Stomach (tissue), 4 donors: Measurements from ENCODE around the gene SIX3.

Experiments
- EP300 ChIP-seq: sonication (generic); formaldehyde crosslinking; IDR thresholded peaks from one replicate; pipeline ENCODE4 v1.6.1; 2017; ENCODE audit warnings: antibody characterized with exemption
- POLR2A ChIP-seq, 4 donors: fragments of 450-650 bp; IDR thresholded peaks; one replicate each; pipeline ENCODE4 v1.6.1; 2016; ENCODE audit warnings: antibody characterized with exemption in 4 of 4, control low read depth in 2 of 4, mild to moderate bottlenecking in 1 of 4, moderate library complexity in 1 of 4
- TF ChIP-seq, protein P1 (sequence below), 7 experiments: fragments of 450-650 bp in 4 of 7; fragments of 200-600 bp in 3 of 7; sonication (generic) in 3 of 7; IDR thresholded peaks; one replicate each; pipeline ENCODE4 v1.5.1; 2016 to 2019; ENCODE audit warnings: antibody characterized with exemption in 7 of 7, control low read depth in 2 of 7, mild to moderate bottlenecking in 1 of 7

DNA sequence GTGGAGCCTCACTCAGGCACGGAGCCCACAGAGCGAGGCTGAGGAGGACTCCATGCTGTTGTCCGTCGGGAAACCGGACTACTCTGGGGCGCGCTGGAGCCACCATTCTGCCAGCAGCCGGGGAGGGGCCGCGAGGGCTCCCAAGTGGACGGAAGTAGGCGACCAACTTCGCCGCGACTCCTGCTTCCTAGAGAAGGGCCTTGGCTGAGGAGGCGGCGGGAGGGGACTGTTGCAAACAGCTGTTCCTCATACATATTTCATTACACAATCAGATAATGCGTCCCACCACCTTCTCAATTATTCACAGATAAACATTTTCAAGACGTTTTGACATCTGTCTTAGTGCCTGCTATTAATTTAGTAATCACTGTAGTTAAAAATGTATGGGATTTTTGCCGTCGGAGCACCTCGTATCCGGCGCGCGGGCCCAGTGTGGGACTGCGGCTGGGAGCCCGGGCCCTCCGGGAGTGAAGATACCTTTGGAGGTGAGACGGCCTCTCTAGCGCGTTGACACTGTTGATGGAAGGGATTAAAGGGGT lies 11.7 kb upstream of the SIX3 start:
- TF ChIP-seq, protein P1, sequence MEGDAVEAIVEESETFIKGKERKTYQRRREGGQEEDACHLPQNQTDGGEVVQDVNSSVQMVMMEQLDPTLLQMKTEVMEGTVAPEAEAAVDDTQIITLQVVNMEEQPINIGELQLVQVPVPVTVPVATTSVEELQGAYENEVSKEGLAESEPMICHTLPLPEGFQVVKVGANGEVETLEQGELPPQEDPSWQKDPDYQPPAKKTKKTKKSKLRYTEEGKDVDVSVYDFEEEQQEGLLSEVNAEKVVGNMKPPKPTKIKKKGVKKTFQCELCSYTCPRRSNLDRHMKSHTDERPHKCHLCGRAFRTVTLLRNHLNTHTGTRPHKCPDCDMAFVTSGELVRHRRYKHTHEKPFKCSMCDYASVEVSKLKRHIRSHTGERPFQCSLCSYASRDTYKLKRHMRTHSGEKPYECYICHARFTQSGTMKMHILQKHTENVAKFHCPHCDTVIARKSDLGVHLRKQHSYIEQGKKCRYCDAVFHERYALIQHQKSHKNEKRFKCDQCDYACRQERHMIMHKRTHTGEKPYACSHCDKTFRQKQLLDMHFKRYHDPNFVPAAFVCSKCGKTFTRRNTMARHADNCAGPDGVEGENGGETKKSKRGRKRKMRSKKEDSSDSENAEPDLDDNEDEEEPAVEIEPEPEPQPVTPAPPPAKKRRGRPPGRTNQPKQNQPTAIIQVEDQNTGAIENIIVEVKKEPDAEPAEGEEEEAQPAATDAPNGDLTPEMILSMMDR (IDR thresholded peaks at IDR 0.05) = no peak
- TF ChIP-seq POLR2A (IDR thresholded peaks at IDR 0.05) (no peak), EP300 (no peak)
